ENCODE results near the gene WNT9A.

Gene WNT9A

DNA sequence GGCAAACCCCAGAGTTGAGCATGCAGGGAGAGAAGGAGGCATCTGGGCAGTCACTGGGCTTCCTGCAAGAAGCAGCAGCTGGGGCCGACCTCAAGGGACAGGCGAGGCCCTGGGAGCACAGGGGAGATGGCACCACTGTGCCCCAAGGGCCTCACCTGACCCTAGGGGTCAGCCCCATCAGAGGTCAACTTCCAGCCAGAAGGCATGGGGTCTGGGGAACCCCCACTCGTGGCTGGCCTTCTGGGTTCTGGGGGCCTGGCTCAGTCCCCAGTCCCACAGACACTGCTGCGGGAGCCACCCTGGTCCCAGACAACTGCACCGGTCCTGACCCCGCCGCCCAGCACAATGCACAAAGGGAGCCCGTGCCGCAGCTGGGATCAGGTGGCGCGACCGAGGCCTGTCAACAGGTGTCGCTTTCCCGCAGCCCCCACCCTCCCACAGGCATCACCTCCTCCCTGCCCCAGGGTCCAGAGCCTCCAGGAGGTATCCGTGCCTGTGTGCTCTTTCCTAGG, 6.2 kb downstream of the WNT9A start:
- DNase-seq (ENCODE audit: low spot score) = no peak

DNA sequence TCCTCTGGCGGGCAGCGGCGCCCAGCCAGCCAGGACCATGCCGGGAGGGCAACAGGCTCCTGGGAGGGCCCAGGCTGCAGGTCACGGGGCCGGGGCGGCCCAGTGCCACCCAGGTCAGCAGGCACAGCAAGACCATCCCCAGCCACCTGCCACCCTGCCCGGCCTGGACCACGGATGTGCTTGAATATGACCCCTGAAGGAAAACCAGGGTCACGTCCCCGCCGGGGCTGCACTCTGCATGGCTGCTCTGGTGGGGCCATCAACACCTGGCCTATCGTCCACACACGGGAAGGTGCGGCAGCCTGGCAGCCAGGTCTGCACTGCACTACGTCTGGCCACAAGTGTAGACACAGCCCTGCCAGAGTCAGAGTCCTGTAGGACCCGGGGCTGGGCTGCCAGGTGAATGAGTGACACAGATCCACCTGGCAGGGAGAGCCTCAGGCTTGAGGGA, 6.9 kb downstream of the WNT9A start:
- DNase-seq (ENCODE audit: low spot score) = no peak

DNA sequence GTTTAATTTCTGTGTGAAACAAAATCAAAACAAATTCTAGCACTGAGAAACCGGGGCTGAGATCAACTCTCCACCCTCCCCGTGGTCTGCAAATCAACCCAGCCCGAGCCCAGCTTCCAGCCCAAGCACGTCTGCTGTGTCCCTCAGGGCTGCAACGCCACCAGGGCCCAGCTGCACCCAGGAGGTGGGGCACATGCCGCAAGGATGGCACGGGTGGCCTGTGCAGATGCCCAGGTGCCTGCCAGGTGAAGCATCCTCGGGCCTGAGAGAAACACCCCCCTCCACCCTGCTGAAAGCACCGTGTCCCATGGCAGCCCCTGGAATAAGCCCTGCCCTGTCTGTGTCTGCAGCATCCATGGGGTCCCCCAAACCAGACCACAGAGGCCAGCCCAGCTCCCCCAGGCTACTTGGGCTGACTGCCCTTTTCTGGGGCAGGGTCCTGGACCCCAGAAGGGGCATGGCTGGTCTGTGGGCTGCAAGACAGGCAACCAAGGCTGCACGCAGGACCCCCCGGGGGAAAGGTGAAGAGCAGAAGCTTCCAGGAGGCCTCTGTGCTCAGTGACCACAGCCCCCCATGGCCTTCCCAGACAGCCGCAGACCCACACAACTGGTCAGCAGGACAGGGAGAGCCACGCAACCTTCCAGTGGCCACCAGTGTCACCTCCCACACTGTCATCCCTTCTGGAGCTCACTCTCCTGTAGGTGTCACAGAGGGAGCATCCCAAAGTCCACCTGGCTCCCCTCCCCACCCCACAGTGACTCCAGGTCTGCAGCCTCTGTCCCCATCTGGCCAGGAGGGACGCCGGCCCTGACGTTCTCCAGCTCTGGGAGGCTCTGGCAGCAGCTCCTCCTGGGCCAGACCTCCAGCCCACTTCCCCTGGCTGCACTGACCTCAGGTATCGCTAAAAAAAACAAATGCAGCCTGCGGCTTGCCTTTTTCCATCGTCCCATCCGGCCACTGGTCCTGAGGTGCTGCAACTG, 7.7 kb downstream of the WNT9A start:
- no peak for DNase-seq (ENCODE audit: low spot score)

DNA sequence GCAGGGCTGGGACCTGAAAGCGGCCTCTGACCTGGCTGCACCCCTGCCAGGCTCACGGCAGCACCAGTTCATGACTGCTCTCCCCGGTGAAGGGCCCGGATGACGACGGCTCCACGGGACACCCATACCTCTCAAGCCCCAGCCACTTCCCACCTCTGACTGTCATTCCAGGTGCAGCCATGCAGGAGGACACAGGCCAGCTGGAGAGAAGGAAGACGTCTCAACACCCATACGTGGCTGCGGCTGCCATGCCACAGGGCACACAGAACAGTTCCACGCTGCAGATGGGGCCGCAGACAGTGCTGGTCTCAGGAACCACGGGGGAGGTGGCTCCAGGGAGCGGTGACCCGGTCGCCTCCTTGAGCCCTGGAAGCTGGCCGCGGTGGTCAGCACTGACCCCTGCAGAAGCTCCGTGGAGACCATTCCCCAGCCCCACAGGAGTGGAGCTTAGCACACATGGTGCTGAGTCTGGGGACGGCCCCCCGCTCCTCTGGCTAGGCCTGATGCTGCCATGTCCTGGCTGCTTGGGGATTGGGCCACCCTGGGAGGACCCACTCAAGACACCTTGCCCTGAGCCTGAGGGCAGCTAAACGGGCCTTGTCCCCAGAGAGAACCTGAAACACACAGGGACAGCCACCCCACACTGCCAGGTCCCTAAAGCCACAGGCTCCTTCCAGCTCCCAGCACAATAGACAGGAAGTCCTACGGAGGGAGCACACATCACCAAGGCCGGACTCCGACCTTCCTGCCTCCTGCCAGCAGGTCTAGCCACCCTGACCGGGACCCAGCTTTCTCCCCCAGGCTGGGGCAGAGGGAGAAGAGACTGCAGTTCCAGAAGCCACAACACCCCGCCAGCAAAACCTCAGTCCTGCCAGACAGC, 8.6 kb downstream of the WNT9A start:
- no peak for DNase-seq (ENCODE audit: low spot score)

DNA sequence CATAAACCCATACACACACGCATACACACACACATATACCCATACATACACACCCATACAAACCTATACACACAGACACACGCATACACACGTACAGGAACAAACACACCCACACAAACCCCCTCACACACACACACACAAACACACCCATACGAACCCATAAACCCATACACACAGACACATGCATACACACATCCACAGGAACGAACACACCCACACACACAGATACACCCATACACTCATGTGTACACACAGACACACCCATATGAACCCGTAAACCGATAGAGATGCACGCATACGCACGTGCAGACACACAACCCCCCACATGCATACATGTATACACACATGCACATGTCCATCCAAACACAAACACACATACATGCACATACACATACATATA, 9.5 kb downstream of the WNT9A start:
- no peak for DNase-seq (ENCODE audit: low spot score)

DNA sequence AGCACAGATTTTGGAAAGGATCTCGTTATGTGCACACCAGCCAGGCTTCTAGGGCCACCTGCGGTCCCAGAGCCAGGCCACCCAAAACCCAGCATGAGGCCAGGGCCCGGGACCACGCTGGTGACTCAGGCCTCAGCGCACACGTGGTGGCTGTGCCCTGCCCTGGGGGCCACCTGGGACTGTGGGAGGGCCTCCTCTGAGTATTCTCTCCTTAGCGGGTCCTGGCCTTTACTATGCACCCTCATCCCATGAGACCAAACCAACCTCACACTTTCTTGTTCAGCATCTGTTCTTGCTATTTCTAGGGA, 9.9 kb downstream of the WNT9A start:
- DNase-seq (ENCODE audit: low spot score) = no peak

DNA sequence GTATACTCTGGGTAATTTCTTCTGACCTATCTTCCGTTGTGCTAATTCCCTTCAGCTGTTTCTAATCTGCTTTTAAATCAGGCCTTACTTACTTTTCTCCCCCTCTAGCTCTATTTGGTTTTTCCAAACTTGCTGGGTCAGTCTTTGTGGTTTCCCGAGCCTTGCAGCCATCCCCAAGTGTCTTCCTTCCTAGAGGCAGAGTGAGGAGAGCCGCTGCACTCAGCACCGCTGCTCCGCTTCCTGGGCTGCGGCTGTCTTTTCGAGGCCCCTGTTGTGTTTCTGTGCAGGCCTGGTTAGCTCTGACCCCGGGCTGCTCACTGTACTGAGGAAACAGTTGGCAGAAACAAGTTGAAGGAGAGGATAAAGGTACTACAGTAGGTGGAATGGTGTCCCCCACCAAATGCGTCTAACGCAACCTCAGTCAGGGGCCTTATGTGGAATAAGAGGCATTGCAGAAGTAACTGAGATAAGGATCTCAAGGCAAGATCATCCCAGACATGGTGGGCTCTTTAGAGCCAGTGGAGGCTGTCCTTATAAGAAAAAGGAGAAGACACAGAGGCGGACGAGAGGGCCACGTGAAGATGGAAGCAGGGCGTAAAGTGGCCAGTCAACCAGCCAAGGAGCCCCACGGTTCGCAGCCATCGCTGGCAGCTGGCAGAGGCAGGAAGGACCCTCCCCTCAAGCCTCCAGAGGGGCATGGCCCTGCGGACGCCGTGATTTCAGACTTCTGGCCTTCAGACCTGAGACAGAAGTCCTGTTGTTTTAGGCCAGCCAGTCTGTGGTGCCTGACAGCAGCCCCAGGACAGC, 10.5 kb downstream of the WNT9A start:
- DNase-seq (ENCODE audit: low spot score) = no peak

DNA sequence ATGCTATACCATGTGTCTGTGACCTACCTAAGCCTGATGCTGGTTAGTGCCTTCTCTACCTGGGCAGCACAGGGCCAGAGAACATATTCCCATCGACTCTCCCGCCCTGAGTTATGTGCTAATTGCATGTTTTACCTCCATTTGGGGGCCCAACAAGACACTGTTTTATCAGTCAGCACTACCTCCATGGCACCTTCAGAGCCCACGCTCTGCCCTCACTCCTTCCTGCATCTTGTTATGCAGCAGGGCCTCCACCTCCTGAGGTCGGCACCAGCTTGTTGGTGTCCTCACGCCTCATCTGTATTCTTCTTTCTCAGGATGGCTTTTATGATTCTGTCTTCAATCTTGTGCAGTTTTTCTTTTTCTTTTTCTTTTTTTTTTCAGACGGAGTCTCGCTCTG, 11.9 kb downstream of the WNT9A start:
- no peak for DNase-seq (ENCODE audit: low spot score)

DNA sequence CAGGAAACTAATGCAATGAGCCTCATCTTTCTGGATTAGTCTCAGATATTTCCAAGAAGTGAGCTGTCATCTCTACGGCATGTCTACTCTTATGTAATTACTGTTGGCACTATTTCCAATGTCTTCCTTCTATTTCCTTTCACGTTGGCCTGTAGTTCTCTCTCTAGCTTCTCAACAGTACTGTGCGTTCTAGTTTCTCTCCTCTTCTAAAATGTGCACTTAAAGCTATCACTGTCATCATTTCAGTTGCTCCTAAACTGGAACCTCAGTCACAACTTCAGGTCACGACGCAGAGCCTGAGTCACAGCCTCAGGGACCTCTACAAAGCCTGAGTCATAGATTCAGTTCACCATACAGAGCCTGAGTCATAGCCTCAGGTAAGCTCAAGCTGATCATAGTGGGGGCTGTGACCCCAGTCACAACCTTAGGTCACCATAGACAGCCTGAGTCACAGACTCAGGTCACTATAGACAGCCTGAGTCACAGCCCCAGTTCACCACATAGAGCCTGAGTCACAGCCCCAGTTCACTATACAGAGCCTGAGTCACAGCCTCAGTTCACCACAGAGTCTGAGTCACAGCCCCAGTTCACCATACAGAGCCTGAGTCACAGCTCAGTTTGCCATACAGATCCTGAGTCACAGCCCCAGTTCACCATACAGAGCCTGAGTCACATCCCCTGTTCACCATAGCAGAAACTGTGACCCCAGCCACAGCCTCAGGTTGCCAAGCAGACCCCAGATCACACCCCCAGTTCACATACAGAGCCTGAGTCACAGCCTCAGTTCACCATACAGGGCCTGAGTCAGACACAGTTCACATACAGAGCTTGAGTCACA, 13.0 kb downstream of the WNT9A start:
- DNase-seq (ENCODE audit: low spot score) = no peak

DNA sequence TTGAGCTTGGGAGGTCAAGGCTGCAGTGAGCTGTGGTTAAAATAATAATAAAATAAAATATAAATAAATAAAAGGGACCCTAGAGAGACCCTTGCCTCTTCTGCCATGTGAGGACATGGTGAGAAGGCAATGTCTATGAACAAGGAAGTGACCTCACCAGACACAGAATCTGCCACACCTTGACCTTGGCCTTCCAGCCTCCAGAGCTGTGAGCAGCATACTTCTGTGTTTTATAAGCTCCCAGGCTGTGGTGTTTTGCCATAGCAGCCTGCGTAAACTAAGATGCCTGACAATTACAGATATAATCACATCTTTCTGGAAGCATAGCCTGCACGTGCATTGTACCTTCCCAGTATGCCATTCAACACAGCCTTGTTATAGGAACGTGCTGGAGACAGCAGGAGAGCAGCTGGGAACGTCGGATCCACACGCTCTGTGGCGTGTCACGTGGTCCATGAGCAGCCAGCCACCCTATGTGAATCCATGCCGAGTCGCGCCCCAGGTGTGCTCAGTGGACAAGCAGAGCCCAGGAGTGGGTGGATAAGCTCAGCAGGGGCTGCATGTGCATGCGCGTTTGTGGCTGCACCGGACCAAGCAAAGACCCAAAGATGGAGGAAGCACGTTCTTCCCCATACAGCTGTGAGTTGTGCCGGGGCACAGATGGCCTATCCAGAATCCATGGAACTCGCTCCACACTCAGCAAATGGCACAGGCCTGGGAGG, 17.8 kb downstream of the WNT9A start:
- DNase-seq (ENCODE audit: low spot score) = no peak

DNA sequence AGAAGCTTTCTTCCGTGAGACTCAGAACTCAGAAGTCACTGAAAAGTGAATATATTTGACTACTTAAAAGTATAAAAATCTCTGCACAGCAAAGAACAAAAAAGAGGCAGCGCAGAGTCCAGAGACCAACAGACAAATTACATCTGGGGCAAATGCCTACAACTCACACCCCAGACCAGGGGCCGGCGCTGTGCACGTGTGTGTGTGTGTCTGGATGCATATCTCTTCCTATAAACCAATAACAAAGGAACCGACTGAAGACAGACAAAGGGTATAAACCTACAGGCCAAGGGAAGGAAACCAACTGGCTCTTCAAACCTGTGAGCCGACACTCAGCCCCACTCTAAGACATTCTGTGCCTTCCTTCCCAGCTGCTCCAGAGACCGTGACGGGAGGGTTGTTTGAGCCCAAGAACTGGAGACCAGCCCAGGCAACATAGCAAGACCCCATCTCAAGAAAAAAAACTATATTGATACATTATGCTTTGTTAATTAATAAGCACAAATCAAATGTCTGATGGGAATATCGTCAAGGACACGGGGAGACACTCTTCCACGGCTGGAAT, 18.8 kb downstream of the WNT9A start:
- DNase-seq (ENCODE audit: low spot score) = no peak

DNA sequence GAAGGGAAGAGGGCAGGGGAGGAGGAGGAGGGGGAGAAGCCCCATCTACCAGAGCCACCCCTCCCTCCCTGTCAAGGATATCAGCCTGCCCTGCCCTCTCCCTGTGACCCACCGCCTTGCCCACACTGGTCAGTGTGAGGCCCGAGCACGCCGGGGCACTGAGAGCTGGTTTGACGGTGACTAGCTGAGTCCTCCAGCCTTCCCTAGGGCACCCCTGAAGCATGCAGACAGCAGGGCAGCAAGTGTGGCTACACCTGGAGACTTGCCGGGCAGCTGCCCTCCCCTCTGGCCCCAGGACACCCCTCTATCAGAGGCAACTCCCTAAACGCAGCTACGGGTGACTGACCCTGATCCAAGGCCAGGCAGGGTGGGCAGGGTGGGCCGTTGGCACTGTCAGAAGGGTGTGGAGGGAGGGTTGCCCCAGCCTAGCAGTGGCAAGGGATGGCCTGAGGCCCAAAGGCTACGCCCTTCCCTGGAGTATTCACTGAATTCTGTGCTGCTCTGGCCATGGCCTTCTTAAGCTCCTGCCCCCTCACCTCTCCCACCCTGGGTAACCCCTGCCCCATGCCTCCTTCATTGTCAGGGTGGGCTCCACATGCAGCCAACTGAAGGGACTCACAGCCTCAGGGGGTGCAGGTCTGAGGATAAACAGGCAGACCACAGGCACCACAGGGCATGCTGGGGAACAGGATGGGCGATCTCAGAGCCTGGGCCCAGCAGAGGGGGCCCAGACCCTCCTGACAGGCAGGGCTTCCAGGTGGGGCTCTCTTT, 19.6 kb downstream of the WNT9A start:
- DNase-seq (ENCODE audit: low spot score) = no peak

DNA sequence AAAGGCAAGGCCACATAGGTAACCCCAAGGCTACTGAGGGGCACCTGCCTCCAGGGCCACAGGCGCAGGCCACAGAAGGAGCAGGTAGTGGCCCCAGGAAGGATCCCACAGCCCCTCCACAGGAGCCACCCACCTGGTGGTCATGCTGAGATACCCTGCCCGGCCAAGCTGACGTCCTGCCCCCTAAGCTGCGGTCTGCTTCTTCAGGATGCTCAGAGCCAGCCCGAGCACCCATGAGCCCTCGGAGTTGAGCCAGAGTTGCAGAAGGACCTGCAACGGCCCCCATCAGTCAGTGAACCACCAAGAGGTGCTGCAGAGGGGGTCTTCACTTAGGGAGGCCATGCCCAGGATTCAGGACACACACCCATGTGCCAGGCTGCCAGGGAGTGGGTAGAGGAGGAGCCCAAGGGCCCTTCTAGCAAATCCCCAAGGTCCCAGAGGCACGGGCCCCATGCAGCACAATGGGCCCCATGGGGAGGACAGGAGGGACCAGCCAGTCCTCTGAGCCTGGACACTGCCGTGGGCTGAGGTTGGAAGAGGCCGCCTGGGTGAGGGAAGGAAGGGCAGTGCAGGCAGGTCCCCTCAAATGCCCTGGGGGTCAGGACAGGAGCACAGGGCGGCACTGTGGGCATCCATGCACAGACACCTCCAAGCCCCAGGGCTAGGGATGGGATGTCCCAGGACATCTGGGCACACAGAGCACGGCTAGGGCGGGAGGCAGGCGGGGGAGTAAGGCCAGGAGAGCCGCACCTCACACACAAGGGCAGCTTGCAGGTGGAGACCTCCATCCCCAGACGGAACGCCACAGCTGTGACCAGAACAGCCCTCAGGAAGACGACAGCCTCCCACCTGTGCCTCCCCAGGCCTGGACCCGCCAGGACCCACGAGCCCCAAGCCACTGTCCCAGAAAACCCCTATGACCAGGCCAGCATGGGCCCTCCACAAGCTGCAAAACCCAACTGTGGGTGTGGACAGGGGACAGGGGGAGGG, 20.5 kb downstream of the WNT9A start:
- DNase-seq (ENCODE audit: low spot score) = no peak

DNA sequence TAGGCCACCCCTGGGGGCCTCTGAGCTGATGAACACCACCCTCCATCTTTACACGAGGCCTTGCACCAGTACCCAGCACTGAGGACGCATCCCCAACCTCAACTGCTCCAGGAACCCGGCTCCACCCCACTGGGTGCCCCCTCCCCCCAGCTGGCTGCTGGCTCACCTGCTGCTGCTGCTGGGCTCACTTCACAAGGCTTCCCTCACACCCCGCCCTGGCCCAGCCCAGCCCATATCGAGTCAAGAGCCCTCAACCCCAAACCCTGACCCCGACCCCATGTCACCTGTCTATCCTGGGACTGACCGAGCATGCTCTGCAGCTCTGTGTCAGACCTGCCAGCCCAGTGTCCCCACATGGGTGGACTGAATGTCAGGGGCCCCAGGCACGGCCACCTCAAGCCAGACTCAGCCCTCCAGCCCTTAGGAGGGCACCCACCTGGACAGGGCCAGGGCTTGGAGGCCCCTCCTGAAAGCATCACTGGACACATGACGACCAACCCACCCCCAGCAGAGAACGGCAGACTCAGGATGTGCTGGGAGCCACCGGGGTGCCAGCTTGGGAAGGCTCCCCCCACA, 21.4 kb downstream of the WNT9A start:
- no peak for DNase-seq (ENCODE audit: low spot score)

DNA sequence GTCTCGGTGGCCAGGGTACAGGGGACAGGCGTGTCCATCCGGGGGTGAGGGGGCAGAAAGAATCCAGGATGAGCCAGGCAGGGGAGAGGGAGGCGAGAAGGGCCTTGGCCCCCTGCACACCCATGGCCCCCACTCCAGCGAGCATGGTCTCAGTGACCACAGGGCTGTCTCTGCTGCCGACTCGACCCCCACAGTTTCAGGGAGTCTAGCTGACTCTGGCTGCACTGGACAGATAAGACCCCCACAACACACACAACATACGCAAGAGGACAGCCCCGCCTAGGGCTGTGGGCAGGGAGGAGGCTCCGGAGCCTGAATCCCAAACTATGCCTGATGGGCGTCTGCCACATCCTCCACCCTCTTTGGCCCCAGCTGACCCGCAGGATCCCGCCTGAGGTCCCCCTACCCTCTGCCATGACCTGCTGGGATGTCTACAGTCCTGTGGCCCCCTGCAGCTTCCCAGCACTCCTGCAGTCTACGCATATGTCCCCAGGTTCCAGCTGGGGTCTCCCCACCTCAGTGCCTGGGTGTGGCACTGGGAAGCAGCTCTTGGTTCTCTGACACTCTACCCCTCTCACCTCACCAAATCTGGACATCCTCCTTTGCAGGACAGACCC, 22.0 kb downstream of the WNT9A start:
- DNase-seq (ENCODE audit: low spot score) = no peak

DNA sequence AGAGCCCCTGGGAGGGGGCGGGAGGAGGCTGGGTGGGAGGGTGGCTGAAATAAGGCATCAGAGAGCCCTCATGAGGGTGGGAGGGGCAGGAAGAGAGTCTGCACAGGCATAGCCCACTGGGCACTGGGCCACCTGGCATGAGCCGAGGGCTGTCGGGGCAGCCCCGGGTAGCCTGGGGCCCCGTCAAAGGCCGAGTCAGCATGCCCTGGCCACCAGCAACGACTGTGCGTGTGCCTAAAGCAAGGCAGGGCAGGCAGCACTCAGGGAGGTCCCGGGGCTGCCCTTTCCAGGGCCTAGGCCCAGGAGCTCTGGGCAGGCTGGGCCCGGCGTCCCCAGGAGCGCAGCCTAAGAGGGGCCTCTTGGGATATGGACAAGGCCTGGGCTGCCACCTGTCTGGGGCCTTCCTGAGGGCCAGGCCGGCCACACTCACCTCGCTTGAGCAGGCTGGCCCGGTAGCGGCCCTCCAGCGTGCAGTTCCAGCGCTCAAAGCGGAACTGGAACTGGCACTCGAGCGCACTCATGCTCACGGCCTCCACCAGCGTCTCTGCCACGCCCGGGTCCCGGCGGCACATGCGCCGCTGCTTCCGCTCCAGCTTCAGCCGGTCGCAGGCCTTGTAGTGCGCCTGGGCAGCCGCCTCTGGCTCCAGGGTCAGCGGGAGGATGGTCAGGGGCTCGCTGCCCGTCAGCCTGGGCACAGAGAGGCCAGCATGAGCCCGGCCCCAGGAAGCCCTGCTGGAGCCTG, 22.7 kb downstream of the WNT9A start:
- no peak for DNase-seq (ENCODE audit: low spot score)
